ENCODE measurements around the gene PPP1R14C.

Gene PPP1R14C

GRCh38 chr6:150195996-150196417 lies 53.2 kb downstream of the PPP1R14C start:
- no peak for DNase-seq (ENCODE audit: low spot score)

- no peak for DNase-seq (ENCODE audit: low spot score)
These were observed 54.3 kb downstream of the PPP1R14C start for GRCh38 chr6:150196942-150197745.

- no peak for DNase-seq (ENCODE audit: low spot score)
These were observed 55.7 kb downstream of the PPP1R14C start for GRCh38 chr6:150198532-150198931.

- DNase-seq (ENCODE audit: low spot score): no peak
These were observed 56.4 kb downstream of the PPP1R14C start for GRCh38 chr6:150199241-150199640.

GRCh38 chr6:150200428-150201100 lies 57.7 kb downstream of the PPP1R14C start:
- no peak for DNase-seq (ENCODE audit: low spot score)

GRCh38 chr6:150201285-150201684 lies 58.4 kb downstream of the PPP1R14C start:
- DNase-seq (ENCODE audit: low spot score): no peak

GRCh38 chr6:150201772-150202329 lies 59.0 kb downstream of the PPP1R14C start:
- no peak for DNase-seq (ENCODE audit: low spot score)

- DNase-seq (ENCODE audit: low spot score): no peak
These were observed 59.6 kb downstream of the PPP1R14C start for GRCh38 chr6:150202404-150202803.

GRCh38 chr6:150202934-150203333 lies 60.1 kb downstream of the PPP1R14C start:
- no peak for DNase-seq (ENCODE audit: low spot score)

- no peak for DNase-seq (ENCODE audit: low spot score)
These were observed 60.5 kb downstream of the PPP1R14C start for GRCh38 chr6:150203378-150203777.

- DNase-seq (ENCODE audit: low spot score): no peak
These were observed 61.2 kb downstream of the PPP1R14C start for GRCh38 chr6:150203871-150204545.

GRCh38 chr6:150204705-150205472 lies 62.0 kb downstream of the PPP1R14C start:
- no peak for DNase-seq (ENCODE audit: low spot score)

- no peak for DNase-seq (ENCODE audit: low spot score)
These were observed 65.2 kb downstream of the PPP1R14C start for GRCh38 chr6:150207931-150208570.

- DNase-seq (ENCODE audit: low spot score): no peak
These were observed 65.9 kb downstream of the PPP1R14C start for GRCh38 chr6:150208611-150209352.

GRCh38 chr6:150209415-150209814 lies 66.6 kb downstream of the PPP1R14C start:
- DNase-seq (ENCODE audit: low spot score): no peak

- DNase-seq (ENCODE audit: low spot score): no peak
These were observed 69.1 kb downstream of the PPP1R14C start for GRCh38 chr6:150211700-150212511.

- no peak for DNase-seq (ENCODE audit: low spot score)
These were observed 69.9 kb downstream of the PPP1R14C start for GRCh38 chr6:150212778-150213177.

GRCh38 chr6:150213301-150213700 lies 70.5 kb downstream of the PPP1R14C start:
- DNase-seq (ENCODE audit: low spot score): no peak

GRCh38 chr6:150214310-150214709 lies 71.5 kb downstream of the PPP1R14C start:
- DNase-seq (ENCODE audit: low spot score): no peak
